GM12872 (cell line): ENCODE measurements around the gene SEMA4F.

Source experiments
- TF ChIP-seq, protein P1 (sequence below): IDR thresholded peaks from 3 replicates; pipeline ENCODE4 v1.5.1; 2011; ENCODE audit warnings: low read depth, mild to moderate bottlenecking, low read length, moderate library complexity; ENCODE audit not compliant: insufficient read depth

SEMA4F gene

DNA sequence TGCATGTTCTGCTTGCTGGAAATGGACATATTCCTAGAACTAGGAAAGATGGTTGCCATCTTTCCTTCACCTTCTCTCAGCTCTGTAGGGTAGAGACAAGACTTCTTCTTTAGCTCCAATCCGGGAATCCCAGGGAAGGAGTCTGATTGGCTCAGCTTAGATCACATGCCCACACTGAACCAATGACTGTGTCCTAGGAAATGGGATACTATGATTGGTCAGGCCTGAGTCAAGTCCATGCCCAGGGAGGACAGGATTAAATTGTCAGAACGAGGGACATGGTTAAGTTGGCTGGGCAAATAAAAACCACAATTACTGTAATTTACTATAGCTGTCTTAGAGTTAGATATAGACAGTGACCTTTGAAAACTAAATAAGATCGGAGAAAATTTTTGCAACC, 31.4 kb downstream of the SEMA4F start:
- TF ChIP-seq, protein P1, sequence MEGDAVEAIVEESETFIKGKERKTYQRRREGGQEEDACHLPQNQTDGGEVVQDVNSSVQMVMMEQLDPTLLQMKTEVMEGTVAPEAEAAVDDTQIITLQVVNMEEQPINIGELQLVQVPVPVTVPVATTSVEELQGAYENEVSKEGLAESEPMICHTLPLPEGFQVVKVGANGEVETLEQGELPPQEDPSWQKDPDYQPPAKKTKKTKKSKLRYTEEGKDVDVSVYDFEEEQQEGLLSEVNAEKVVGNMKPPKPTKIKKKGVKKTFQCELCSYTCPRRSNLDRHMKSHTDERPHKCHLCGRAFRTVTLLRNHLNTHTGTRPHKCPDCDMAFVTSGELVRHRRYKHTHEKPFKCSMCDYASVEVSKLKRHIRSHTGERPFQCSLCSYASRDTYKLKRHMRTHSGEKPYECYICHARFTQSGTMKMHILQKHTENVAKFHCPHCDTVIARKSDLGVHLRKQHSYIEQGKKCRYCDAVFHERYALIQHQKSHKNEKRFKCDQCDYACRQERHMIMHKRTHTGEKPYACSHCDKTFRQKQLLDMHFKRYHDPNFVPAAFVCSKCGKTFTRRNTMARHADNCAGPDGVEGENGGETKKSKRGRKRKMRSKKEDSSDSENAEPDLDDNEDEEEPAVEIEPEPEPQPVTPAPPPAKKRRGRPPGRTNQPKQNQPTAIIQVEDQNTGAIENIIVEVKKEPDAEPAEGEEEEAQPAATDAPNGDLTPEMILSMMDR, result no peak

DNA sequence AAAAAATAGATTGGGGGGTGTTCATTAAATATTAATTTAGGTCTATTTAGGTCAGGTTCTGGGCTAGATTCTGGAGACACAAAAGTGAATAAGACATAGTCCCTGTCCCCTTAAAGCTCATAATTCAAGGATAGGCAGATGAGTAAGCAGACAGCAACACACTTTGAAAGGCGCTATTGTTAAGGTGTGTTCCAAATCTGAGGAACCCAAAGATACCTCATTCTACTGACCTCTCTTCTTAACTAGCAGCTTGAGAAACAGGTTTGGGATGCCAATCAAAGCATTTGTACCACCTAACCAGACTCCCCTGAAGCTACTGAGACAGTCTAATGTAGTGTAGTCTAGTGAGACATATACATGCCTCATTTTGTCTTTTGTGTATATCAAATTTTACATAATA, 34.8 kb downstream of the SEMA4F start:
- TF ChIP-seq, protein P1, result no peak

DNA sequence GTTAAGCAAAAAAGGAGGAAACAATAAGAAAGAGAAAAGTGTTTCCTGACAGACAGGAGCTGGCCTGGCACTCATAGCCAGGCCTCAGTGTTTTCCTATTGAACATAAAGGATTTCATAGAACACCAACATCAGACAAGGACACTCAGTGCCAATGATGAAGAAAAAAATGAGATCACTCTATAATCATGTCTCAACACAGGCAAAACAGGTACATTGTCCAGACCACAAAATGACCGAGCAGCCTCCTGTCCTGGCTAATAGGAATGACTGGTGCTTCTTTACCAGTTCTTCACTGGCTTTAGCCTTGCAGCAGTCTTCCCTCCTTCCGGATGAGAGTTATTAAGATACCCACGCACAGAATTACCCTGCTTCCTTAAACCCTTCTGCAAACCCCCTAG, 35.6 kb downstream of the SEMA4F start:
- TF ChIP-seq, protein P1, result no peak

DNA sequence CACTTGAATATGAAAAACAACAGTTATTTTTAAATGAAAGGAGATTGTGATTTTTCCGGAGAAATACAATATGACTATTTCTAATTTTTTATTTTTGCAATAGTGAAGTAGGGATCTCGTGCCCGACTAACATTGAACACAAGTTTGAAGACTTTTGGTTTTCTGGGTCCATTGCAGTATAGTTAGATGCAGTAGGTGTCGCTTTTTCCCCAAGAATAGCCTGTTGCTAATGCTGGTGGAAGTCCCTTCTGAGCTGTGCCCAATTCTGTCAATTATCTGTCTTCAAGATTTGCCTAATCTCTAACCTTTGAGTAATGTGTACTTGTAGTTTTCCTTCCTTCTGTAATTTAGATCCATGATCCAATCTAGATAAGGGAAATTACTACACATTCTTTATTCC, 36.5 kb downstream of the SEMA4F start:
- TF ChIP-seq, protein P1, result peak; percentile 79

DNA sequence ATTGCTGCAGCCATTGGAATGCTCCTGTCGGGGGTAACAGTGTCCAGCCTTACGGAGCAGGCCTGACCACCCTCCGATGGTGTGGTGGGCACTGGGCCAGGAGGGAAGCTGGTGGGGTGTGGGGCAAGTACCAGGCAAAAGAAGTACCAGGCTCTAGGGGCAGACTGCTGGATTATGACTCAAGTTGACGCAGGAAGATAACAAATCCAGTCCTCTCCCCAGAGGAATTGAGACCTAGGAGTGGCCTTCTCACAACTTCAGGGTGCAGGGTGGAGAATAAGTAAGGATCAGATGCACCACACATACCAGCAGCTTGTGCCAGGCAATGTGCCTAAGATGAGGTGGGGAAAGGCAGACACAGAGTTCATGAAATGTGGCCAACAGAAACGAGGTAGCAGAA, 37.9 kb downstream of the SEMA4F start:
- TF ChIP-seq, protein P1, result no peak

DNA sequence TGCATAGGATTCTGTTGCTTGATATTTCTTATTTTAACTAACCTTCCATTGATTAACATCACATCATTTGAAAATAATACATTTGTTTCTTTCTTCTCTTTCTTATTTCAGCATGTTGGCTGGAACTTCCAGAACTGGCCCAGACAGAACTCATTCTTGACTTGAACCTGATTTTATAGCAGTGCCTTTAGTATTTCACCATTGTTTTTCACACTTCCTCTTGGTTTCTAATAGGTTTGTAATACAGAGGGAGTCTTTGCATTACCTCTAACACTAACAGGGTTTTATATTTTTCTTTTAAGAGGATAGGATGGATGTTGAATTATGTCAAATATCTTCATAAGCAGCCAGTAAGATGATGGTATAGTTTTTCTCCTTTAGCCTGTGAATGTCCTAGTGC, 39.2 kb downstream of the SEMA4F start:
- TF ChIP-seq, protein P1, result no peak

DNA sequence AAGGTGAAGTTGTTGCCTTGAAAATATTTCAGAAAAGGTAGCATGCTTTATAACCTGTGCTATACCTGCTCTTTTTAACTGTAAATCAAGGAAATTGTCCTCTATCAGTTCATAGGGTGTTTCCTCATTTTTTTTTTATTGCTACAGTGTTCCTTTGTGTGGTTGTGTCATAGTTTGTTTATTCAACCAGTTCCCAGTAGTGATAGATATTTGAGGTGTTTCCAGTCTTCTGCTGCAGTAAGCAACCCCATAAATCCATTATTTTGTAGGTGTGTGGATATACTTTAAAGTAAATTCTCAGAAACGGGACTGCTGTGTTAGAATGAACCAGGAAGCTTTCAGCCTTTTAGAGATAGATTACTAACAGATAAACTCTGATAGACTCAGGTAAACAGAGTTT, 39.6 kb downstream of the SEMA4F start:
- TF ChIP-seq, protein P1, result no peak

DNA sequence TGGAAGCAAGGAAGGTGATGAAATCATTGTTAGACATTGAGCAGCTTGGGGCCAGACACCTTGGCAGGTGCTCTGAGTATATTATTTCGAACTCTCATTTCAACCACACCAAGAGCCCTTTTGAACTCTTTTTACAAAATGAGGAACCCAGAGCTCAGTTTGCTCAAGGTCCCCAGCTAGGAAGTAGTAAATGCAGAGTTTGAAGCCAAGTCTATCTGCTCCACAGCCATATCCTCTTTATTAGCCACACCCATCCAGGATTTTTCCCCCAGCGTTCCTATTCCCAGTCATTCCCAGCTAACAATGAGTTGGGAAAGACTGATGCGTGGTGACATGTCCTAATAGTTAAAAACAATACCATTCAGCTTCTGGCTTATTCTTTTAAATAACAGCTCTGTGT, 40.2 kb downstream of the SEMA4F start:
- TF ChIP-seq, protein P1, result no peak
